ENCODE measurements around the gene ARAP2.

GRCh38 chr4:36254371-36254770, 10.1 kb upstream of the ARAP2 start:
- no peak for TF ChIP-seq CTCF (IDR thresholded peaks at IDR 0.05)
- TF ChIP-seq POLR2A (IDR thresholded peaks at IDR 0.05) = no peak
